Measurements from ENCODE around the gene IER5L.

- TF ChIP-seq, protein P1, sequence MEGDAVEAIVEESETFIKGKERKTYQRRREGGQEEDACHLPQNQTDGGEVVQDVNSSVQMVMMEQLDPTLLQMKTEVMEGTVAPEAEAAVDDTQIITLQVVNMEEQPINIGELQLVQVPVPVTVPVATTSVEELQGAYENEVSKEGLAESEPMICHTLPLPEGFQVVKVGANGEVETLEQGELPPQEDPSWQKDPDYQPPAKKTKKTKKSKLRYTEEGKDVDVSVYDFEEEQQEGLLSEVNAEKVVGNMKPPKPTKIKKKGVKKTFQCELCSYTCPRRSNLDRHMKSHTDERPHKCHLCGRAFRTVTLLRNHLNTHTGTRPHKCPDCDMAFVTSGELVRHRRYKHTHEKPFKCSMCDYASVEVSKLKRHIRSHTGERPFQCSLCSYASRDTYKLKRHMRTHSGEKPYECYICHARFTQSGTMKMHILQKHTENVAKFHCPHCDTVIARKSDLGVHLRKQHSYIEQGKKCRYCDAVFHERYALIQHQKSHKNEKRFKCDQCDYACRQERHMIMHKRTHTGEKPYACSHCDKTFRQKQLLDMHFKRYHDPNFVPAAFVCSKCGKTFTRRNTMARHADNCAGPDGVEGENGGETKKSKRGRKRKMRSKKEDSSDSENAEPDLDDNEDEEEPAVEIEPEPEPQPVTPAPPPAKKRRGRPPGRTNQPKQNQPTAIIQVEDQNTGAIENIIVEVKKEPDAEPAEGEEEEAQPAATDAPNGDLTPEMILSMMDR (IDR thresholded peaks at IDR 0.05; ENCODE audit: borderline replicate concordance, extremely low read depth, low read length, poor library complexity, severe bottlenecking): no peak
- TF ChIP-seq EZH2 (IDR thresholded peaks at IDR 0.05; ENCODE audit: borderline replicate concordance, low read depth, low read length, severe bottlenecking): no peak
Observed at GRCh38 chr9:129146441-129146941, 31.6 kb downstream of the IER5L start.

Measured in DND-41 (cell line).